GM21619 (cell line): ENCODE measurements around the gene PNPLA3.

Experiments
- ATAC-seq: cut with Tn5 transposase; IDR thresholded peaks from one replicate; pipeline ENCODE4 v1.9.1; 2021; ENCODE audit not compliant: unreplicated experiment

PNPLA3 gene

GRCh38 chr22:43955883-43956782 lies 32.5 kb downstream of the PNPLA3 start:
- ATAC-seq: peak; percentile 7

GRCh38 chr22:43956805-43957463 lies 33.3 kb downstream of the PNPLA3 start:
- ATAC-seq: no peak

GRCh38 chr22:43957871-43958270 lies 34.3 kb downstream of the PNPLA3 start:
- ATAC-seq: no peak

- no peak for ATAC-seq
Observed at GRCh38 chr22:43964314-43964857, 40.8 kb downstream of the PNPLA3 start.

GRCh38 chr22:43967069-43967468 lies 43.5 kb downstream of the PNPLA3 start:
- no peak for ATAC-seq

- no peak for ATAC-seq
Observed at GRCh38 chr22:43968614-43969013, 45.0 kb downstream of the PNPLA3 start.

- ATAC-seq: no peak
Observed at GRCh38 chr22:43969021-43969878, 45.6 kb downstream of the PNPLA3 start.

GRCh38 chr22:43969989-43970755 lies 46.6 kb downstream of the PNPLA3 start:
- no peak for ATAC-seq

- ATAC-seq: no peak
Observed at GRCh38 chr22:43971112-43971511, 47.5 kb downstream of the PNPLA3 start.

GRCh38 chr22:43972931-43973462 lies 49.4 kb downstream of the PNPLA3 start:
- ATAC-seq: no peak

GRCh38 chr22:43974028-43974545 lies 50.5 kb downstream of the PNPLA3 start:
- no peak for ATAC-seq

GRCh38 chr22:43975041-43975440 lies 51.4 kb downstream of the PNPLA3 start:
- no peak for ATAC-seq

- no peak for ATAC-seq
Observed at GRCh38 chr22:43976861-43977795, 53.5 kb downstream of the PNPLA3 start.

GRCh38 chr22:43978558-43978957 lies 55.0 kb downstream of the PNPLA3 start:
- no peak for ATAC-seq

GRCh38 chr22:43980579-43980978 lies 57.0 kb downstream of the PNPLA3 start:
- no peak for ATAC-seq

- ATAC-seq: no peak
Observed at GRCh38 chr22:43980996-43981395, 57.4 kb downstream of the PNPLA3 start.

GRCh38 chr22:43983808-43984207 lies 60.2 kb downstream of the PNPLA3 start:
- no peak for ATAC-seq

- ATAC-seq: no peak
Observed at GRCh38 chr22:43985532-43985931, 61.9 kb downstream of the PNPLA3 start.
